Measurements from ENCODE around the gene RAB11FIP4.

Gene RAB11FIP4

DNA sequence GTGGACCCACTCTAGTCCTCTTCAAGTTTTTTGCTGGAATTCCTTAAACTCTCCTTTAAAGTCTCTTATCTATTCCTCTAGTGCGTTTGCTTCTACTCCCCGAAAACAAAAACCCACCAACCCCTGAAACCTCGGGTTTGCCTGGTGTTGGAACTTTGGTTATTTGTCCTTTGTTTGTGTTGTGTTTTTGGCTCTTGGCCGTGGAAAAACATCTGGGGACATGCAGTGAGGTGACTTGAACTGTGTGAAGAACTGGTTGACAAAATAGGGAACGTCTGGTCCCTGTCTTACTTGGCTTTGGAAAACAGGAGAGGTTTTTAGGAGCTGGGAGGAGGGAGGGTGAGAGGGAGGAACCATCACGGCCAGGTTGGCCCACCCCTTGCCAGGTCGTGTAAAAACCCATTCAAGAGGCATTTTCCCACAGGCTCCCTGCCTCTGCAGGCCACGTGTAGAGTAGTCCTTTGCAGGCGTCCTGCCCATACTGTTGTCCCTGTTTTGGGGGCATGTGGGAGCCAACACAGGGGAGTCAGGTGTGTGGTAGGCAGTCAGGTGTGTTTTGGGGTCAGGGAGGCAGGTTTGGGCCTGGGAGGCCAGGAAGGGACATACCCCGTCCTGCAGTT, 169.3 kb downstream of the RAB11FIP4 start:
- TF ChIP-seq ZNF37A (tag by site-specific recombination; IDR thresholded peaks at IDR 0.05) (no peak), REPIN1 (tag by site-specific recombination; IDR thresholded peaks at IDR 0.05; ENCODE audit: low read depth) (no peak), ZNF768 (tag by site-specific recombination; IDR thresholded peaks at IDR 0.05) (no peak), OSR2 (tag by site-specific recombination; IDR thresholded peaks at IDR 0.05) (no peak)
- TF ChIP-seq, protein P1, sequence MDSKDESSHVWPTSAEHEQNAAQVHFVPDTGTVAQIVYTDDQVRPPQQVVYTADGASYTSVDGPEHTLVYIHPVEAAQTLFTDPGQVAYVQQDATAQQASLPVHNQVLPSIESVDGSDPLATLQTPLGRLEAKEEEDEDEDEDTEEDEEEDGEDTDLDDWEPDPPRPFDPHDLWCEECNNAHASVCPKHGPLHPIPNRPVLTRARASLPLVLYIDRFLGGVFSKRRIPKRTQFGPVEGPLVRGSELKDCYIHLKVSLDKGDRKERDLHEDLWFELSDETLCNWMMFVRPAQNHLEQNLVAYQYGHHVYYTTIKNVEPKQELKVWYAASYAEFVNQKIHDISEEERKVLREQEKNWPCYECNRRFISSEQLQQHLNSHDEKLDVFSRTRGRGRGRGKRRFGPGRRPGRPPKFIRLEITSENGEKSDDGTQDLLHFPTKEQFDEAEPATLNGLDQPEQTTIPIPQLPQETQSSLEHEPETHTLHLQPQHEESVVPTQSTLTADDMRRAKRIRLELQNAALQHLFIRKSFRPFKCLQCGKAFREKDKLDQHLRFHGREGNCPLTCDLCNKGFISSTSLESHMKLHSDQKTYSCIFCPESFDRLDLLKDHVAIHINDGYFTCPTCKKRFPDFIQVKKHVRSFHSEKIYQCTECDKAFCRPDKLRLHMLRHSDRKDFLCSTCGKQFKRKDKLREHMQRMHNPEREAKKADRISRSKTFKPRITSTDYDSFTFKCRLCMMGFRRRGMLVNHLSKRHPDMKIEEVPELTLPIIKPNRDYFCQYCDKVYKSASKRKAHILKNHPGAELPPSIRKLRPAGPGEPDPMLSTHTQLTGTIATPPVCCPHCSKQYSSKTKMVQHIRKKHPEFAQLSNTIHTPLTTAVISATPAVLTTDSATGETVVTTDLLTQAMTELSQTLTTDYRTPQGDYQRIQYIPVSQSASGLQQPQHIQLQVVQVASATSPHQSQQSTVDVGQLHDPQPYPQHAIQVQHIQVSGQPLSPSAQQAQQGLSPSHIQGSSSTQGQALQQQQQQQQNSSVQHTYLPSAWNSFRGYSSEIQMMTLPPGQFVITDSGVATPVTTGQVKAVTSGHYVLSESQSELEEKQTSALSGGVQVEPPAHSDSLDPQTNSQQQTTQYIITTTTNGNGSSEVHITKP (tag by site-specific recombination; IDR thresholded peaks at IDR 0.05), result peak; percentile 65
- H3K4me3 ChIP-seq (ENCODE audit: low read depth, low read length), result no peak overlapping the region
- CTCF ChIA-PET, result interaction anchor here (0.6 to 5.3 kb wide), 4 partner anchors 75 to 281 kb away, joined by 3 to 52 read pairs (median 4); no protein-coding TSS in a partner anchor
- POLR2A ChIA-PET, result no interaction called here
- H3K36me3 ChIP-seq (ENCODE audit: control insufficient read depth in 2 of 2, insufficient read depth in 1 of 2, low read length in 2 of 2), result no peaks in the 10 kb centered on the region
- no peak overlapping the region; the same call in 1 of the 2 replicates for H3K27ac ChIP-seq (ENCODE audit: extremely low read depth, low read depth, low read length)
- no peaks in the 10 kb centered on the region for H3K9me3 ChIP-seq (ENCODE audit: control insufficient read depth, insufficient read depth, low read depth, low read length)
- peaks cover 13% of the 10 kb centered on the region for H3K4me1 ChIP-seq (ENCODE audit: control insufficient read depth, insufficient read depth, low read length)

DNA sequence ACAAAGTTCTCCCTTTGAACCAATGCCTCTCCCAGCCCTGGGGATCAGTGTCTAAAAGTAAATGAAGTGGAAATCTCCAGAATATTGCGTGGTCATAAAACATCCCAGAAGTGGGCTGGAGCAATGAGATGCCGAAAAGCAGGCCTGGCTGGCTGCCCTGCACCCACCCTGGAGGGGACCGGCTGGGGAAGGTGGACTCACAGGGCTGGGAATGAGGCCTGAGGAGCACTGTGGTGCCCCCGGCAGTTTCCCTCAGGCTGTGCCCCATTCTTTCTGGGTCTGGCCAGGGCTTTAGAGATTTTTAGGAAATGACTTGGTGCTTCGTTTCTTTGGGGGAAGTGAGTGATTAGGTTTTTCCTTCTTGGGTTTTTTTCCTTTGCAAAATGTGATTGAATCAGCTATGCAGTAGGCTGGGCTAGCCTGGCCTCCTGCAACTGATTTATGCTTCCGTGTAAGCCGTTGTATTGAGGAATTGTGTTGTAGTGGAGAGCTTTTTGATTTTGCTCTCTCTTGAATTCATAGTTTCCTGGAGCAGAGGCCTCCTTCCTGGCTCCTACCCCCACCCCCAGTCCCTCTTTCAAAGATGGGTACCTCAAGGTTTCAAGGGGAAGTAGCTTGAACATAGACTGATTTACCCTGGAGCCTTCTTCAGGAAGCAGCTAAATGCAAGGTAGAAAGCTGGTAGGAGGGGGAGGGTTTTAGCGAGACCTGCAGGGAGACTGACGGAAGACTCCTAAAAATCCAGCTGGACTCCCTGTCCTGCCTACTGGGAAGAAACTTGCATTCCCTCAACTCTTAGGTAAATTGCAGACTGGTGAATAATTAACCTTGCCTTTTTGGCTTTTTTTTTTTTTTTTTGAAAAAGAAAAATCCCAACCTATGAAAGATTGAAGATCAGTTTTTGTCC, 170.2 kb downstream of the RAB11FIP4 start:
- Histone ChIP-seq H3K36me3 (ENCODE audit: control insufficient read depth in 2 of 2, insufficient read depth in 1 of 2, low read length in 2 of 2) (no peaks in the 10 kb centered on the region), H3K9me3 (ENCODE audit: control insufficient read depth, insufficient read depth, low read depth, low read length) (no peaks in the 10 kb centered on the region), H3K27ac (ENCODE audit: extremely low read depth, low read depth, low read length) (no peak overlapping the region; the same call in 1 of the 2 replicates), H3K4me1 (ENCODE audit: control insufficient read depth, insufficient read depth, low read length) (peaks cover 13% of the 10 kb centered on the region), H3K4me3 (ENCODE audit: low read depth, low read length) (no peak overlapping the region)
- ChIA-PET POLR2A (no interaction called here), CTCF (interaction anchor here (0.6 to 1.7 kb wide), 4 partner anchors 28 to 281 kb away, joined by 3 to 9 read pairs (median 5); no protein-coding TSS in a partner anchor)
- TF ChIP-seq ZNF843 (tag by site-specific recombination; IDR thresholded peaks at IDR 0.05) (no peak), ZBTB8A (tag by site-specific recombination; IDR thresholded peaks at IDR 0.05) (peak; percentile 63), ZNF792 (tag by site-specific recombination; IDR thresholded peaks at IDR 0.05) (no peak), ZNF624 (tag by site-specific recombination; IDR thresholded peaks at IDR 0.05) (no peak), ZNF548 (tag by site-specific recombination; IDR thresholded peaks at IDR 0.05) (no peak), ZNF621 (tag by site-specific recombination; IDR thresholded peaks at IDR 0.05) (no peak), ZNF677 (tag by site-specific recombination; IDR thresholded peaks at IDR 0.05) (no peak), GLIS1 (tag by site-specific recombination; IDR thresholded peaks at IDR 0.05) (peak; percentile 51), ZNF394 (tag by site-specific recombination; IDR thresholded peaks at IDR 0.05; ENCODE audit: borderline replicate concordance) (no peak), ZNF2 (tag by site-specific recombination; IDR thresholded peaks at IDR 0.05) (no peak), ZNF501 (tag by site-specific recombination; IDR thresholded peaks at IDR 0.05) (no peak), ZBTB17 (tag by site-specific recombination; IDR thresholded peaks at IDR 0.05) (no peak), SCRT1 (tag by site-specific recombination; IDR thresholded peaks at IDR 0.05; ENCODE audit: borderline replicate concordance) (no peak), ZNF239 (tag by site-specific recombination; IDR thresholded peaks at IDR 0.05) (no peak)
- TF ChIP-seq, protein P2, sequence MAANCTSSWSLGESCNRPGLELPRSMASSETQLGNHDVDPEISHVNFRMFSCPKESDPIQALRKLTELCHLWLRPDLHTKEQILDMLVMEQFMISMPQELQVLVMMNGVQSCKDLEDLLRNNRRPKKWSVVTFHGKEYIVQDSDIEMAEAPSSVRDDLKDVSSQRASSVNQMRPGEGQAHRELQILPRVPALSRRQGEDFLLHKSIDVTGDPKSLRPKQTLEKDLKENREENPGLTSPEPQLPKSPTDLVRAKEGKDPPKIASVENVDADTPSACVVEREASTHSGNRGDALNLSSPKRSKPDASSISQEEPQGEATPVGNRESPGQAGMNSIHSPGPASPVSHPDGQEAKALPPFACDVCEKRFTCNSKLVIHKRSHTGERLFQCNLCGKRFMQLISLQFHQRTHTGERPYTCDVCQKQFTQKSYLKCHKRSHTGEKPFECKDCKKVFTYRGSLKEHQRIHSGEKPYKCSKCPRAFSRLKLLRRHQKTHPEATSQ (tag by site-specific recombination; IDR thresholded peaks at IDR 0.05), result no peak
- TF ChIP-seq, protein P3, sequence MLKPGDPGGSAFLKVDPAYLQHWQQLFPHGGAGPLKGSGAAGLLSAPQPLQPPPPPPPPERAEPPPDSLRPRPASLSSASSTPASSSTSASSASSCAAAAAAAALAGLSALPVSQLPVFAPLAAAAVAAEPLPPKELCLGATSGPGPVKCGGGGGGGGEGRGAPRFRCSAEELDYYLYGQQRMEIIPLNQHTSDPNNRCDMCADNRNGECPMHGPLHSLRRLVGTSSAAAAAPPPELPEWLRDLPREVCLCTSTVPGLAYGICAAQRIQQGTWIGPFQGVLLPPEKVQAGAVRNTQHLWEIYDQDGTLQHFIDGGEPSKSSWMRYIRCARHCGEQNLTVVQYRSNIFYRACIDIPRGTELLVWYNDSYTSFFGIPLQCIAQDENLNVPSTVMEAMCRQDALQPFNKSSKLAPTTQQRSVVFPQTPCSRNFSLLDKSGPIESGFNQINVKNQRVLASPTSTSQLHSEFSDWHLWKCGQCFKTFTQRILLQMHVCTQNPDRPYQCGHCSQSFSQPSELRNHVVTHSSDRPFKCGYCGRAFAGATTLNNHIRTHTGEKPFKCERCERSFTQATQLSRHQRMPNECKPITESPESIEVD (tag by site-specific recombination; IDR thresholded peaks at IDR 0.05), result peak; percentile 17; the same call in 1 of the 2 replicates
- TF ChIP-seq, protein P4, sequence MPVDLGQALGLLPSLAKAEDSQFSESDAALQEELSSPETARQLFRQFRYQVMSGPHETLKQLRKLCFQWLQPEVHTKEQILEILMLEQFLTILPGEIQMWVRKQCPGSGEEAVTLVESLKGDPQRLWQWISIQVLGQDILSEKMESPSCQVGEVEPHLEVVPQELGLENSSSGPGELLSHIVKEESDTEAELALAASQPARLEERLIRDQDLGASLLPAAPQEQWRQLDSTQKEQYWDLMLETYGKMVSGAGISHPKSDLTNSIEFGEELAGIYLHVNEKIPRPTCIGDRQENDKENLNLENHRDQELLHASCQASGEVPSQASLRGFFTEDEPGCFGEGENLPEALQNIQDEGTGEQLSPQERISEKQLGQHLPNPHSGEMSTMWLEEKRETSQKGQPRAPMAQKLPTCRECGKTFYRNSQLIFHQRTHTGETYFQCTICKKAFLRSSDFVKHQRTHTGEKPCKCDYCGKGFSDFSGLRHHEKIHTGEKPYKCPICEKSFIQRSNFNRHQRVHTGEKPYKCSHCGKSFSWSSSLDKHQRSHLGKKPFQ (tag by site-specific recombination; IDR thresholded peaks at IDR 0.05), result no peak
- TF ChIP-seq, protein P5, sequence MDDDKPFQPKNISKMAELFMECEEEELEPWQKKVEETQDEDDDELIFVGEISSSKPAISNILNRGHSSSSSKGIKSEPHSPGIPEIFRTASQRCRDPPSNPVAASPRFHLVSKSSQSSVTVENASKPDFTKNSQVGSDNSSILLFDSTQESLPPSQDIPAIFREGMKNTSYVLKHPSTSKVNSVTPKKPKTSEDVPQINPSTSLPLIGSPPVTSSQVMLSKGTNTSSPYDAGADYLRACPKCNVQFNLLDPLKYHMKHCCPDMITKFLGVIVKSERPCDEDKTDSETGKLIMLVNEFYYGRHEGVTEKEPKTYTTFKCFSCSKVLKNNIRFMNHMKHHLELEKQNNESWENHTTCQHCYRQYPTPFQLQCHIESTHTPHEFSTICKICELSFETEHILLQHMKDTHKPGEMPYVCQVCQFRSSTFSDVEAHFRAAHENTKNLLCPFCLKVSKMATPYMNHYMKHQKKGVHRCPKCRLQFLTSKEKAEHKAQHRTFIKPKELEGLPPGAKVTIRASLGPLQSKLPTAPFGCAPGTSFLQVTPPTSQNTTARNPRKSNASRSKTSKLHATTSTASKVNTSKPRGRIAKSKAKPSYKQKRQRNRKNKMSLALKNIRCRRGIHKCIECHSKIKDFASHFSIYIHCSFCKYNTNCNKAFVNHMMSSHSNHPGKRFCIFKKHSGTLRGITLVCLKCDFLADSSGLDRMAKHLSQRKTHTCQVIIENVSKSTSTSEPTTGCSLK (tag by site-specific recombination; IDR thresholded peaks at IDR 0.05), result no peak

Data from HEK293 (cell line).